HG03558 (cell line): ENCODE measurements around the gene TMEM47.

Experiments used
- ATAC-seq: cut with Tn5 transposase; IDR thresholded peaks from one replicate; pipeline ENCODE4 v1.9.1; 2021; ENCODE audit warnings: moderate number of reproducible peaks; ENCODE audit not compliant: unreplicated experiment; ENCODE audit errors: extremely low read depth

Gene TMEM47

DNA sequence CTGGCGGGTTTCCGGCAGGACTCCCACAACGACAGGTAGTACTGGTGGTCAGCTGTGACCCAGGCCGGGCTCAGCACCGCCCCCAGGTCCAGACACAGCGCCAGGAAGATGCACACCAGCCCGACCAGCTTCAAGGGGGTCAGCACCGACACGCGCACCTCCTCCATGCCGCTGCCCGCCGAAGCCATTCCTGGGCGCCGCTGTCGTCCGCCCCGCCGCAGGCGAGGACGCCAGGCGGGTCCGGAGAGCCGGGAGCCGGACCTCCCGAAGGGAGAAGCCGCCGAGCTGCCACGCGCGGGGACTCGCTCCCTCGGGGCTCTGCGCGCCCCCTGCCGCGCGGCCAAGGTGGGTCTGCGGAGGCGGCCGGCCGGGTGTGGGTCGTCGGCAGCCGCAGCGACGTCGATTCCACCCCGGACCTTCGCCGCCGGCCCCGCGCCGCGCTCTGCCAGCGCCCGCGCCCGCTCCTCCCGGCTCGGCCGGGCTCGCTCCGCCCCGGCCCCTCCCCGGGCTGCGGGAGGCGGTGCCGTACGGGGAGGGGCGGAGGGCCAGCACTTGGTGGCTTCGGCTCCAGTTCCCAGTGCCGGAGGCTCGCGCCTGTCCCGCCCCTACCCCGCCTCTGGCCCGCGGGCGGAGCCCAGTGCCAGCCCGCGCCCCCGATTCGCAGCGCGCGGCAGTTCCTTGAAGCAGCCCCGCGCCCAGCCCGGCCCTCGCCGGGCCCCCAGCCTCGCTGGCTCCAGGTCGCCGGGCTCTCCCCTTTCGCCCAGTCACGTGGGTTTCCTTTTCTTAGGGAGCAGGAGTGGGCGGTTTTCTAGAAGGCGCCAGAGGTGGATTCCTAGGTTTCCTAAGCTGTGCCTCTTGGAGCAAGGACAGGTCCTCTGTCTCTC, at the start of gene TMEM47:
TMEM47 (minus strand) TSS at position 444 of the 884 bp plus-strand sequence; CDS start at position 188, 256 bp downstream.
- no peak for ATAC-seq

GRCh38 chrX:34687095-34687494, 30.0 kb upstream of the TMEM47 start:
- no peak for ATAC-seq

DNA sequence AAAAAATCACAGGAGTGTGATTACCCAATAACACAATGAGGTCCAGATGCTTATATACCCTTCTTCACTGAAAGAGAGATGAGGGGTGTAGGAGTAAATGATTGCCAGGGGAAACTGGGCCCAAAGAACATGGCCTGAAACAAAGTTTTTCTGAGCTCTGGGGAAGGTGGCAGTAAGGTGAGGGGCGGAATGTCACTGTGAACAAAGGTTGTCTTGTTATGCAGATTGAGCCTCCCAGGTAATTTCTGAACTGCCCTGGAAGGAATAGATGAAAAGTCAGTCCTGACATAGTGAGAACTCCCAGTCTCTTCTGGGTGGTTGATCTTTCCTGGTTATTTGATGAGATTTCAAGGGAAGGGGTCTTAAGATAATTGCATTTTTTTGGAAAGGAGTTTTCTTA, 2.5 kb upstream of the TMEM47 start:
- no peak for ATAC-seq

DNA sequence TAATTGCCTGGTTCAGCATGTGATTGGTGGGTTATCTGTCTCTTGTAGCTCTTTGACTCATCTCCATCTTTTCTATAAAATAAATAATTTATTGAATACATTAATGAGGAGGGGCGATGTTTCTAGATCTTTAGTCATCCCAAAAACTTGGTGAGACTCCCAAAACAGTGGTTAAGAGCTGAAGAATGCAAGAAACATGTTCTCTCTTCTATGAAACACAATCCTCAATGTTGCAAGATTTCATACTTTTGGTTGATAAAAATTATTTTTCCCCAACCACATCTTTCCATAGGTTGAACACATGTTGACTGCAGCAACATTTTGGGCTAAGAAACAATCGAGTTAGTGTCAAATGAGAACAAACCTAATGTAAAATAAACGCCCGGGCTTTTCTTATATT, 1.2 kb upstream of the TMEM47 start:
- ATAC-seq: no peak

DNA sequence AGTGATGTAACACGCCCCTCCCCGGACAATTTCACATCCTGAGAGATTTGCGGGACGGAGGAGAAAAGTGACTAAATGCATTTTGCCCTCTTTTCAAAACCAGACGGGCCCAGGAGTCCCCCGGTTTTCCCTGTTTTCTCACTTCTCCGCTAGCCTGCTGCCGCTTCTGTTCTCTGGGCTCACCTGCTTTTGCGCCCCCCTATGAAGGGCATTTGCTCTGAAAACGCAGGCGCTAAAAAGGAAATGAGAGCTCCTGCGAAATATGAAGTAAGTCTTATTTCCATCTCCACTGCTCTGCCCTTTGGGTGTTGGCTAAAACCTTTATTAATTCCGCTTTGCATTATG, 613 bp upstream of the TMEM47 start:
- no peak for ATAC-seq

GRCh38 chrX:34656467-34656841, 631 bp downstream of the TMEM47 start:
- no peak for ATAC-seq

DNA sequence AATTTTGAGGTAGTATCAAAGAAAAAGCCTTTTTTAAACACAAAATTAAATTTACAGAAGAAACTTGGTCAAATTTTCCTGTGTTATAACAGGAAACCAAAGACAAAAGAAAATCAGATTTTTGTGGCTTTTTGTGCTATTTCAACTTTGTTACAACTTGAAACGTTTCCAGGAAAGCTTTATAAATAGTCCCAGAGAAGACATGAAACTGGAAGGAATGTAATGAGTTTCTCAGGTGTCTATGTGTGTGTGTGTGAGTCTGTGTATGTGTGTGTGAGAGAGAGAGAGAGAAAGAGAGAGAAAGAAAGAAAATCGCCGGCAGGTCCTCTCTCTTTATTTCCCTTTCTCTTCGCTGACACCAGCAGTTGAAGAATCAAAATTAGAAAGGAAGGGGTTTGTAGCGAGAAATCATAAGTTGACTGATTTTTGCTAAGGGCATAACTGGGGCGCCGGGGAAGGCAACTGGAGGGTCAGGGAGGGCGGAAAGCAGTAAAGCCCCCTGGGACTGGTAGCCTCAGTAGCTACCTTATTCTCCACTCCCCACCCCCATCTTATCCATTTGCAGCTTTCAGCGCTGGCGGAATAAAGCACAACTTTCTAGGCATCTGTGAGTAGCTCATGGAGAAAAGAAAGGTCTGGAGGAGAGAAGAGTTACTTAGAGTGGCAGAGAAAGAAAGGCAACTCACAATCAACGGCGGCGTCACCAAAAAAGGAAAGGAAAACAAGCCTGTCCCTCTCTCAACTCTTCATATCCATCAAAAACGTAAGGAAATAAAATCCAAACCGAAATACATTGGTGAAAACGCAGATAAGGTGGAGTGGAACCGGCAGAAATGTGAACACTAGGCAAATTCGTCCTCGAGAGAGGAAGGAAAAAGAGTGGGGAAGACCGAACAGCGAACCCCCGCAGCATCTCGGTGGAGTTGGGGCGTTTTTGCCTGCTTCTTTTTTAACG, 1.3 kb downstream of the TMEM47 start:
- no peak for ATAC-seq

DNA sequence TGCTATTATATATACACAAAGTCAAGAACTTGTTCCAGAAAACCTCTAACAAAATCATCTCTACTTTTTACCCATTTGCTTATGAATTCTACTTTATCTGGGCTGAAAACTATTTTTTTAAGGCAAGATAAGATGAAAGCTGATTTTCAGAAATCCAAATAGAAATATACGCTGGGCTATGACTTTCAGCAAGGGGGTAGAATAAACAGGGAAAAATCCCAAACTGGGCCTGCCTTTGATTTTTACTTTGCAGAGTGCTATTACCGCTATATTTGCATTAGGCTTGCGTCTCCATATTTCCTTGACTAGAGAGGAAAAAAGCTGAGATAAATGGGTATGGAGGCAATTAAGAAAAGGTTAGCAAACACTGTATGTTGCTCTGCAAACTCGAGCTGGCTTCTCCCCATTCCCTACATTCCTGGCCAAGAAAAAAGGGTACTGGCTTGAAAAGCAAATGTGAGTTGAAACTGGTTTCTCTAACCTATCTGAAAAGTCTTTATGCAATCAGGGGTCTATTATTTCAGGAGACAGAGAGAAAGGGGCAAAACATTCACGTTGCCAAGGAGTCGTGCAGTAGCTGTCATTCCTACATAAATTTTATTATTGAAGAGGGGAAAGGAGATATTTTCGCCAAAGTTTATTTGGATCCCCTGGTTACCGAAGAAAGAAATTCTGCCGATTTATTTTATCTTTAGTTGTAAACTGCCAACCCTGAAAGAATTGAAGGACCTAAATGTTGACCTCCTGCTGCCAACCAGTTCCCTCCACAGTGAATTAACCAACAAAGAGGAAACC, 2.2 kb downstream of the TMEM47 start:
- ATAC-seq: no peak

GRCh38 chrX:34653811-34654210, 3.3 kb downstream of the TMEM47 start:
- no peak for ATAC-seq

- no peak for ATAC-seq
Observed at GRCh38 chrX:34642849-34643248, 14.2 kb downstream of the TMEM47 start.

- no peak for ATAC-seq
Observed at GRCh38 chrX:34638116-34638515, 19.0 kb downstream of the TMEM47 start.

- ATAC-seq: no peak
Observed at GRCh38 chrX:34634349-34634748, 22.7 kb downstream of the TMEM47 start.

DNA sequence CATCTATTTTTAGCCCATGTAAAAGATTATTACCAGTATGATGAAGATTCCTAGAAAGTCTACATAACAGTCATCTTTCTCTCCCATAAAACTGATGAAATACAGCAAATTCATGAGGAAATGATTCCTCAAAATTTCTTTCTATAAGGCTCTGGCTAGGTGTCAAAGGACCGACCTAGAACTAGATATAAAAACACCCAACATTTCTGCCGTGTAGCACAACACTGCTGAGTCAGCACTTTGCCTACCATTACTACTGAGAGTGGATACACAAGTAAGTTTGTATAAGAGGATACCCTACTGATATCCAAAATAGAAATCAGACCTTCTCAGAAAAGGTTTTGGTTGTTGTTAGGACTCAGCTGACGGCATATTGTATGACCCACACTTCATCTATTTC, 24.7 kb downstream of the TMEM47 start:
- ATAC-seq: no peak

GRCh38 chrX:34631479-34632220, 25.4 kb downstream of the TMEM47 start:
- no peak for ATAC-seq

GRCh38 chrX:34629572-34629971, 27.5 kb downstream of the TMEM47 start:
- ATAC-seq: no peak

- no peak for ATAC-seq
Observed at GRCh38 chrX:34624416-34624815, 32.7 kb downstream of the TMEM47 start.

- no peak for ATAC-seq
Observed at GRCh38 chrX:34619920-34620319, 37.2 kb downstream of the TMEM47 start.

DNA sequence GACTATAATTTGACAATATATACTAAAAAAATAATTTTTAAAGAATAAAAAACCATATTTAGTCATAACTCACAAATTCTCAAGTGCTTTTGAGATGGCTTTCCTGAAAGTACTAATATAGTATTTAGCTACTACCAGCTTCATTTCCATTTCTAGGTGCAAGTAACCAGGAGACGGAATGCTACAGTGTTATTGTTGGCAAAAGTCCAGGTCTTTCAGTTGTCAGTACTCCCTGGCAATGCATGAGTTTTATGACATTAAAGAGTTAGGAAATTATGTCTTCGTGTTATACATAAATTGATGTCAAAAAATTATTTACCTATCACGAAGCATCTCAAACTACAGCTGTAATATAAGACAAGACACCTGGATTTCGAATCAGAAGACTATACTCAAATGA, 45.0 kb downstream of the TMEM47 start:
- no peak for ATAC-seq

DNA sequence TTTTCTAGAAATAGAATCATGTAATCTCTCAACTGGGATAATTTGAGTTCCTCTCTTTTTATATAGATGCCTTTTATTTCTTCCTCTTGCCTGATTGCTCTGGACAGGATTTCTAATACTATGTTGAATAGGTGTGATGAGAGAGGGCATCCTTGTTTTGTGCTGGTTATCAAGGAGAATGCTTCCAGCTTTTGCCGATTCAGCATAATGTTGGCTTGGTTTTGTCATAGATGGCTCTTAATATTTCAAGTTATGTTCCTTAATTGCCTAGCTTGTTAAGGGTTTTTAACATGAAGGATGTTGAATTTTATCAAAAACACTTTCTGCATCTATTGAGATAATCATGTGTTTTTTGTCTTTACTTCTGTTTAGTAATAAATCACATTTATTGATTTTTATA, 58.7 kb downstream of the TMEM47 start:
- no peak for ATAC-seq

GRCh38 chrX:34586936-34587335, 70.1 kb downstream of the TMEM47 start:
- ATAC-seq: no peak
